GM12878 (cell line): Measurements from ENCODE around the gene TIMM29. TPM values are rescaled to one million over a fixed set of nuclear protein-coding genes. Genes with fewer than 3 reads are reported as not detected.

Experiments
- ATAC-seq: fragments of 200-7000 bp; cut with Tn5 transposase; 3 replicates; pipeline ENCODE4 v1.9.1; 2020; ENCODE audit warnings: mild to moderate bottlenecking, moderate library complexity
- BruUV-seq: library from RNA; stranded (reverse); fragments of 400-500 nt; replicated peaks from 2 replicates; lab custom pipeline; 2021; lab: Mats Ljungman, UMichigan
- CTCF ChIA-PET: fragments of 300-600 bp; sonication (Branson Sonifier 250); formaldehyde crosslinking; extraction: SDS; loops from one replicate; lab custom pipeline; 2021; ENCODE audit warnings: inconsistent platforms; lab: Yijun Ruan, JAX
- POLR2A ChIA-PET: fragments of 350-600 bp; formaldehyde crosslinking; extraction: SDS; loops from one replicate; lab custom pipeline; 2021; ENCODE audit warnings: inconsistent platforms; lab: Charles Lee
- RAD21 ChIA-PET: fragments of 300-600 bp; sonication (Branson Sonifier 250); formaldehyde crosslinking; loops from one replicate; lab custom pipeline; 2023; ENCODE audit warnings: antibody characterized with exemption; ENCODE audit not compliant: unreplicated experiment; lab: Charles Lee
- SMC1A ChIA-PET: fragments of 300-600 bp; sonication (Branson Sonifier 250); formaldehyde crosslinking; loops from one replicate; lab custom pipeline; 2023; ENCODE audit not compliant: unreplicated experiment, uncharacterized antibody; lab: Charles Lee
- DNase-seq: peaks from one replicate; pipeline ENCODE4 v3.0.0-alpha.2; 2011; ENCODE audit warnings: low read depth, low spot score
- FAIRE-seq: peaks from 3 replicates; lab custom pipeline; 2011; peaks lifted over from hg19 to GRCh38; lab: Jason Lieb, UNC
- H2AFZ ChIP-seq: 2 replicates; pipeline ENCODE4 v1.6.0; 2011; ENCODE audit warnings: low read depth, low read length, control low read depth; ENCODE audit not compliant: control insufficient read depth
- H3K27ac ChIP-seq: 2 replicates; pipeline ENCODE4 v1.5.1; 2011; ENCODE audit warnings: control low read depth; ENCODE audit not compliant: control insufficient read depth, insufficient read depth
- H3K27me3 ChIP-seq, 2 experiments: replicated peaks in 1 of 2; 2 replicates each; pipeline versions ENCODE4 v1.6.0 to v1.6.1; 2011; ENCODE audit warnings: low read length in 1 of 2; ENCODE audit not compliant: control insufficient read depth in 2 of 2, insufficient read depth in 2 of 2
- H3K36me3 ChIP-seq, 2 experiments: 2 replicates each; pipeline ENCODE4 v1.5.1; 2011; ENCODE audit warnings: low read length in 1 of 2; ENCODE audit not compliant: control insufficient read depth in 2 of 2, insufficient read depth in 2 of 2
- H3K4me1 ChIP-seq: 2 replicates; pipeline ENCODE4 v1.6.1; 2011; ENCODE audit warnings: mild to moderate bottlenecking, low read length, moderate library complexity, mixed read lengths; ENCODE audit not compliant: control insufficient read depth, insufficient read depth
- H3K4me2 ChIP-seq: 2 replicates; pipeline ENCODE4 v1.6.0; 2011; ENCODE audit warnings: control low read depth; ENCODE audit not compliant: control insufficient read depth, insufficient read depth
- H3K4me3 ChIP-seq: fragments of 200-600 bp; sonication (generic); 2 replicates; pipeline ENCODE4 v1.5.1; 2016
- H3K79me2 ChIP-seq: 2 replicates; pipeline ENCODE4 v1.6.0; 2011; ENCODE audit warnings: low read length; ENCODE audit not compliant: control insufficient read depth, insufficient read depth
- H3K9ac ChIP-seq: 2 replicates; pipeline ENCODE4 v1.8.0; 2011; ENCODE audit warnings: low read length, control low read depth, mixed read lengths; ENCODE audit not compliant: control insufficient read depth, insufficient read depth
- H3K9me3 ChIP-seq: replicated peaks from 3 replicates; pipeline ENCODE4 v1.5.1; 2011; ENCODE audit warnings: mild to moderate bottlenecking, low read length; ENCODE audit not compliant: control insufficient read depth, insufficient read depth
- H4K20me1 ChIP-seq: 2 replicates; pipeline ENCODE4 v1.6.0; 2011; ENCODE audit not compliant: control insufficient read depth, insufficient read depth
- FOS ChIP-seq: IDR thresholded peaks from 3 replicates; pipeline ENCODE4 v1.6.1; 2011; ENCODE audit warnings: borderline replicate concordance; ENCODE audit not compliant: insufficient read length; ENCODE audit errors: extremely low read depth
- POLR2AphosphoS2 ChIP-seq: IDR thresholded peaks from 2 replicates; pipeline ENCODE4 v1.6.1; 2011; ENCODE audit warnings: low read depth, mild to moderate bottlenecking, low read length, improper control_type of control experiment, moderate library complexity
- RCOR1 ChIP-seq: conservative IDR thresholded peaks from 2 replicates; pipeline ENCODE4 v1.6.1; 2012; ENCODE audit warnings: low read depth, low read length, improper control_type of control experiment
- STAT1 ChIP-seq: fragments of 450-650 bp; conservative IDR thresholded peaks from 2 replicates; pipeline ENCODE4 v1.6.1; 2014; ENCODE audit warnings: antibody characterized with exemption, mild to moderate bottlenecking
- WGBS: methylation state at CpG from one replicate; pipeline ENCODE4 v1.1.6; 2016; ENCODE audit warnings: low lambda C conversion rate; ENCODE audit not compliant: insufficient replicate concordance, insufficient coverage; ENCODE audit errors: missing lambda C conversion rate; 5-methylcytosine and 5-hydroxymethylcytosine counted together
- in situ Hi-C: fragments of 300-500 bp; cut with MboI; formaldehyde crosslinking; loops from 9 replicates; pipeline ENCODE4 v1.14.3; 2018; ENCODE audit warnings: mixed read lengths
- intact Hi-C: fragments of 100-400 bp; cut with micrococcal nuclease; formaldehyde crosslinking; loops from one replicate; pipeline ENCODE4 v1.14.2; 2022; ENCODE audit not compliant: unreplicated experiment
- polyA plus RNA-seq, 11 experiments: library from polyadenylated mRNA; depleted of rRNA in 4 of 11; unstranded in 6 of 11; stranded (reverse) in 5 of 11; fragments of >200 nt; fragmentation: Nextera tagmentation in 4 of 11; fragmentation: Illumina TruSeq in 1 of 11; extraction: Ambion mirVana in 4 of 11; extraction: Trizol in 1 of 11; gene quantifications; 1 replicate in 1 of 11; 2 replicates in 10 of 11; pipeline versions ENCODE4 v1.2.1 to v1.2.3, GENCODE V29; 2011 to 2016; ENCODE audit warnings: inconsistent platforms in 2 of 11, missing spikeins in 2 of 11, low read depth in 1 of 11
- total RNA-seq, 4 experiments: library from RNA; depleted of rRNA in 3 of 4; stranded (reverse); fragments of >200 nt in 3 of 4; fragmentation: Illumina TruSeq in 1 of 4; extraction: Trizol in 1 of 4; gene quantifications; 2 replicates each; pipeline versions ENCODE4 v1.2.1 to v1.2.3, GENCODE V29; 2013 to 2021
- TF ChIP-seq, protein P1 (sequence below): IDR thresholded peaks from 2 replicates; pipeline ENCODE4 v1.6.1; 2012; ENCODE audit warnings: low read depth, low read length, improper control_type of control experiment
- TF ChIP-seq, protein P2 (sequence below): fragments of 450-650 bp; IDR thresholded peaks from 2 replicates; pipeline ENCODE4 v1.6.1; 2017; ENCODE audit warnings: antibody characterized with exemption, mild to moderate bottlenecking, moderate library complexity

The TIMM29 gene
- total and polyA plus RNA-seq, 10 of the 15 experiments (the other 5 are each of a cell fraction or from before 2014, with no cell fraction given) = 2.4 to 27.9 (median 13.5) TPM

- RAD21 ChIA-PET = interaction anchor here (0.5 to 1.2 kb wide), 2 partner anchors 28 to 60 kb away, joined by 3 to 4 read pairs; partner anchors contain the start of gene CARM1
These were observed 29.4 kb upstream of the TIMM29 start for GRCh38 chr19:10899151-10899653.

More at GRCh38 chr19:10899151-10899653, 29.4 kb upstream of the TIMM29 start:
- intact Hi-C loops (no loop called here), in situ Hi-C loops (no loop called here)
- FAIRE-seq (no peak), ATAC-seq (no peak), DNase-seq (no peak)
- no peak overlapping the region for H3K4me2 ChIP-seq
- POLR2A ChIA-PET = interaction anchor here (0.7 to 1.7 kb wide), 3 partner anchors 11 to 441 kb away, joined by 3 to 5 read pairs (median 5); no protein-coding TSS in a partner anchor
- no peaks in the 10 kb centered on the region for H3K9me3 ChIP-seq
- H3K9ac ChIP-seq = no peak overlapping the region
- no peak overlapping the region for H3K27ac ChIP-seq
- 79% methylated on average over 10 of the region's 10 CpGs for WGBS
- H4K20me1 ChIP-seq = no peaks in the 10 kb centered on the region; the same call in none of the 2 replicates
- H3K4me3 ChIP-seq = no peak overlapping the region
- SMC1A ChIA-PET = interaction anchor here (0.8 kb wide), 1 partner anchor 9 kb away, joined by 3 read pairs; no protein-coding TSS in a partner anchor
- TF ChIP-seq FOS = no peak
- TF ChIP-seq, protein P1, sequence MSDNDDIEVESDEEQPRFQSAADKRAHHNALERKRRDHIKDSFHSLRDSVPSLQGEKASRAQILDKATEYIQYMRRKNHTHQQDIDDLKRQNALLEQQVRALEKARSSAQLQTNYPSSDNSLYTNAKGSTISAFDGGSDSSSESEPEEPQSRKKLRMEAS = no peak
- no peak for TF ChIP-seq RCOR1
- TF ChIP-seq POLR2AphosphoS2 = no peak
- TF ChIP-seq, protein P2, sequence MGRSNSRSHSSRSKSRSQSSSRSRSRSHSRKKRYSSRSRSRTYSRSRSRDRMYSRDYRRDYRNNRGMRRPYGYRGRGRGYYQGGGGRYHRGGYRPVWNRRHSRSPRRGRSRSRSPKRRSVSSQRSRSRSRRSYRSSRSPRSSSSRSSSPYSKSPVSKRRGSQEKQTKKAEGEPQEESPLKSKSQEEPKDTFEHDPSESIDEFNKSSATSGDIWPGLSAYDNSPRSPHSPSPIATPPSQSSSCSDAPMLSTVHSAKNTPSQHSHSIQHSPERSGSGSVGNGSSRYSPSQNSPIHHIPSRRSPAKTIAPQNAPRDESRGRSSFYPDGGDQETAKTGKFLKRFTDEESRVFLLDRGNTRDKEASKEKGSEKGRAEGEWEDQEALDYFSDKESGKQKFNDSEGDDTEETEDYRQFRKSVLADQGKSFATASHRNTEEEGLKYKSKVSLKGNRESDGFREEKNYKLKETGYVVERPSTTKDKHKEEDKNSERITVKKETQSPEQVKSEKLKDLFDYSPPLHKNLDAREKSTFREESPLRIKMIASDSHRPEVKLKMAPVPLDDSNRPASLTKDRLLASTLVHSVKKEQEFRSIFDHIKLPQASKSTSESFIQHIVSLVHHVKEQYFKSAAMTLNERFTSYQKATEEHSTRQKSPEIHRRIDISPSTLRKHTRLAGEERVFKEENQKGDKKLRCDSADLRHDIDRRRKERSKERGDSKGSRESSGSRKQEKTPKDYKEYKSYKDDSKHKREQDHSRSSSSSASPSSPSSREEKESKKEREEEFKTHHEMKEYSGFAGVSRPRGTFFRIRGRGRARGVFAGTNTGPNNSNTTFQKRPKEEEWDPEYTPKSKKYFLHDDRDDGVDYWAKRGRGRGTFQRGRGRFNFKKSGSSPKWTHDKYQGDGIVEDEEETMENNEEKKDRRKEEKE = no peak
- TF ChIP-seq STAT1 = no peak
- CTCF ChIA-PET = no interaction called here
- H3K4me1 ChIP-seq = peaks cover 4% of the 10 kb centered on the region; the same call in 1 of the 2 replicates
- H3K79me2 ChIP-seq = peaks cover 20% of the 10 kb centered on the region
- H2AFZ ChIP-seq = no peak overlapping the region
- H3K27me3 ChIP-seq = no peaks in the 10 kb centered on the region
- H3K36me3 ChIP-seq = peaks cover 3 to 11% of the 10 kb centered on the region in 2 experiments
- BruUV-seq = no TSS peak
